NCI-H1105 (cell line): ENCODE measurements around the gene HNRNPLL.

Experiments used
- DNase-seq: peaks from one replicate; lab custom pipeline; 2025; lab: John Stamatoyannopoulos, UW

HNRNPLL gene

DNA sequence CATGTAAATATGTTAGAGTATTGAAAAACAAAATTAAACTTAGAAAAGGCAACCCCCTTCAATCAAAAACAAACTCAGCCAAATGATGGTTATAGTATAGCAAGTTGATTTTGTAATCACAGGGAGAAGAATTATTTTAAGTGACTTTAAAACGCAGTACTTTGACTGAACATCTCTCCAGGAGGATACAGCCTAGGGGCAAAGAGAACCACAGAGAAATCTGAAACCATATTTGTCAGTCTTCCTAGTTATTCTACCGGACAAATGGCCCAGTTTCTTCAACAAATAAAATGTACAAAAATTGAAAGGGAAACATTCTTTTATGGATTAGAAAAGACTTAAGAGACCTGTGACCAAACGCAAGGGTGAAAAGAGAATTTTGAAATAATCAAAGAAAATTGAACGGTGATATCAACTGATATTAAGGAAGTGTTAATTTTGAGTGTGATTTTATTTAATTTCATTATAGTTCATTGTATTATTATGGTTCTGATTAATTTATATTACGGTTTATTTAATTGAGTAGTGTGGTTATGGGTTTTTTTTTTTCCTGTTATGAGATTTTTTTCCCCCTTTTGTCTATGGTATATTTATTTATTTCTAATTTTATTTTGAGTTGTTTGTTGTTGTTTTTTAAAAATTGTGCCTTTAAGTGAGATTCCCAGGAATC, 75.3 kb downstream of the HNRNPLL start:
- no peak for DNase-seq

DNA sequence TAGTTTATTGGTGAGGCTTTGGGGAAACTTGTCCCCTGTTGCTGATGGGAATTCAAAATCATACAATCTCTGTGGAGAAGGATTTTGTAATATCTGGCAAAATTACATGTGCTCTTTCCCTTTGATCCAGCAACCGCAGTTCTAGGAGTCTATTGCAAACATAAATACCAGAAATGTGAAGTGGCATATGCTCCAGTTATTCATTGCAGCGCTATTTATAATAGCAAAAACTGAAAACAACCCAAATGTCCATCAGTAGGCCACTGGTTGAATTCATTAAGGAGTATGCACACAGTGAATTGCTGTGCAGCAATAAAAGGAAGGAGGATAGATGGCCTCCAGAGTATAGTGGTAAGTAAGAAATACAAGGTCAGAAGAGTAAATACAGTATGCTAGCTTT, 76.5 kb downstream of the HNRNPLL start:
- no peak for DNase-seq

DNA sequence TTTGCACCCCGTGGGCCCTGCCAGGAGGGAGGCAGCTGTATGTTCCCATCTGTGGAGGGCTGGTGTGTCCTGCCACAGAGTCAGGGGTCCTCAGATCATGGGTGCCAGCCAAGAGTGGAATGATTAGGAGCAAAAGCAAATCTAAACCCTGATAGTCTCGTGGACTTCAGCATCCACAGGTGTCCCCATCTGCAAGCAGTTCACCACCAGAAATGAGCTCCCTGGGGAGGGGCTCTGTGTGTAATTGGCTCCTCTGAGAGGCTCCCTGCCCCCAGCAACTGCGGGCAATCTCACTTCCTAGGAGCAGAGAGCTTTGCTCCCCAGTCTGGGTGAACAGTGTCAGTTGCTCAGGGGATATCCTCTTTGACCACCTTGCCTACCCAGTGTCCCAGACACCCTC, 78.1 kb downstream of the HNRNPLL start:
- no peak for DNase-seq

DNA sequence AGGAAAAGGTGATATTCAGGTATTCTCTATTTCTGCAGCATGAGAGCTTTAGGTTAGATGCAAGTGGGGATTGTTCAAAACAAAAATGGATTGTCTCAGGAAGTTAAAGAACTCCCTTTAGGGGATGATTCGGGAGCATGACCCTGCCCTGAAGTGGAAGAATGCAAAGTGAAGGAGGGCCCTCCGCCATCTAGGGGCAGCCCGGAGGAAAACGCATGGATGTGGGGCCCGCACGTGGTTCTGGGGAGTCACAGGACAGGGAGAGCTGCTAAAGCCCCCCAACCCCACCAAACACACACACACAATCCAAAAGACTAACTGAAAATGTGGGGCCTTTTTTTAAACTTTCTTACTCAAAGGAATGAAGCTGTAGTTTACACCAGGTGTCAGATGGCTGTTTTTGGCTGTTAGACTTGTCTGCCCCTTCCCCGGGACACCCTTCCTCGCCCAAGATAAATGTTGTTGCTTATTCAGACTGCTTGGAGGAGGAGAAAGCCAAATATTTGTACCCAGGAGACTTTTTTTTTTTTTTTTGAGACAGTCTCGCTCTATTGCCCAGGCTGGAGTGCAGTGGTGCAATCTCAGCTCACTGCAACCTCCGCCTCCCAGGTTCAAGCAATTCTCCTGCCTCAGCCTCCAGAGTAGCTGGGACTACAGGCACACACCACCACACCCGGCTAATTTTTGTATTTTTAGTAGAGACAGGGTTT, 78.8 kb downstream of the HNRNPLL start:
- DNase-seq, result no peak

DNA sequence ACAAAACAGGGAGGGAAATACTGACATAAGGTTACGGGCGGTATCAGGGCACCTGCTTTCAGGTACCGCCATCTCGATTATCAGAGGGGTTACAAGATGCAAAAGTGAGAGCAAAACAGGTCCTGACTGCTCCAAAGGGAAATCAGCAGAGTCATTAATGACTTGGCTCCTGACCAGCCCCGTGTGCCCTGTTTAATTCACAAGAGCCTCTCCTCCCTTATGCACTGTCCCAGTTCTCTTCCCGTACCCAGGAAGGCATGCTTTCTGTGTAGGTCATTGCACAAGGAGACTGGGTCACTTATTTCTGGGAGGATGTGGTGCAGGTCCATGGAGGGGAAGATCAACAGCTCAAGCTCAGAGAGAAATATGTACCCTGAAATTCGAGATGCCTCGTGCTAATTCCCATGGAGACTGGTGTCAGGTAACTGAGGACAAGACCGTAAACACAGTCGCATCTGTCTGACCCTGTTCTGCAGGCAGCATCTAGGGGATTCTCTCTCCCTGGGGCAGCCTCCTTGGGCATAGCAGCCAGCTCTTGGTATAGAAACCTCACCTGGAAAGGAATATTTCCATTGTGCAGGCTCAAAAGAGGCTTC, 79.9 kb downstream of the HNRNPLL start:
- no peak for DNase-seq

DNA sequence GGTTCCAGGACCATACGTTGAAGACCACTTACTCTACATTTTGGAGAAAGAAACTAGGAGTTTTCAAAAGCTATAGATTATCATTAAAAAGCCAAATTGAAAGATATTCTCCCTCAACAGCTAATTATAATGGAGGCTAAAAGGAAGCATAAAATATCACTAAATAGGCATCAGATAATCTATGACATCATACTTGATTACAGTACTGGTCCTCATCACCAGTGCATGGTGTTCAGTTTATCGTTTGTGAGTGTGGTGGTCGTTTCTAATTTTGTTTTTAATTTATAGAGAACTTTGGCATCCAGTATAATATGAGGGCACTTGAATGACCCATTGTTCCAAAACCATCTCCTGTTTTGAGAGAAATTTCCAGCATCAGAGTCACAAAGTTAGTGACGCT, 80.9 kb downstream of the HNRNPLL start:
- no peak for DNase-seq

- no peak for DNase-seq
Observed at GRCh38 chr2:38517284-38517683, 85.4 kb downstream of the HNRNPLL start.

DNA sequence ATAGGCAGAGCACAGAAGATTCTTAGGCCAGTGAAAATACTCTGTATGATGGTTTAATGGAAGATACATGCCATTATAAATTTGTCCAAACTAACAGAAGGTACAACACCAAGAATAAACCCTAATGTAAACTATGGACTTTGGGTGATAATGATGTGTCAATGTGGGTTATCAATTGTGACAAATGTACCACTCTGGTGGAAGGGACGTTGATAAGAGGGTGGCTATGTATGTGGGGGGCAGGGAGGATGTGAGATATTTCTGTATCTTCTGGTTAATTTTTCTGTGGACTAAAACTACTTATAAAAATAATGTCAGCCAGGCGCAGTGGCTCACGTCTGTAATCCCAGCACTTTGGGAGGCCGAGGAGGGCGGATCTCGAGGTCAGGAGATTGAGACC, 86.2 kb downstream of the HNRNPLL start:
- no peak for DNase-seq

DNA sequence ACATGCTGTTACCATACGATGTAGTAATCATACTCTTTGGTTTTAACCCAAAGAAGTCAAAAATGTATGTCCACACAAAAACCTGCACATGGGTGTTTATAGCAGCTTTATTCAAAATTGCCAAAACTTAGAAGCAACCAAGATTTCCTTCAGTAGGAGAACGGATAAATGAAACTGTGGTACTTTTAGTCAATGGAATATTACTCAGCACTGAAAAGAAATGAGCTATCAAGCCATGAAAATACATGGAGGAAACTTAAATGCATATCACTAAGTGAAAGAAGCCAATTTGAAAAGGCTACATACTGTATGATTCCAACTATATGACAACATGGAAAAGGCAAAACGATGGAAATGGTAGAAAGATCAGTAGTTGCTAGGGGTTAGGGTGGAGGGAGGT, 86.6 kb downstream of the HNRNPLL start:
- DNase-seq, result no peak

DNA sequence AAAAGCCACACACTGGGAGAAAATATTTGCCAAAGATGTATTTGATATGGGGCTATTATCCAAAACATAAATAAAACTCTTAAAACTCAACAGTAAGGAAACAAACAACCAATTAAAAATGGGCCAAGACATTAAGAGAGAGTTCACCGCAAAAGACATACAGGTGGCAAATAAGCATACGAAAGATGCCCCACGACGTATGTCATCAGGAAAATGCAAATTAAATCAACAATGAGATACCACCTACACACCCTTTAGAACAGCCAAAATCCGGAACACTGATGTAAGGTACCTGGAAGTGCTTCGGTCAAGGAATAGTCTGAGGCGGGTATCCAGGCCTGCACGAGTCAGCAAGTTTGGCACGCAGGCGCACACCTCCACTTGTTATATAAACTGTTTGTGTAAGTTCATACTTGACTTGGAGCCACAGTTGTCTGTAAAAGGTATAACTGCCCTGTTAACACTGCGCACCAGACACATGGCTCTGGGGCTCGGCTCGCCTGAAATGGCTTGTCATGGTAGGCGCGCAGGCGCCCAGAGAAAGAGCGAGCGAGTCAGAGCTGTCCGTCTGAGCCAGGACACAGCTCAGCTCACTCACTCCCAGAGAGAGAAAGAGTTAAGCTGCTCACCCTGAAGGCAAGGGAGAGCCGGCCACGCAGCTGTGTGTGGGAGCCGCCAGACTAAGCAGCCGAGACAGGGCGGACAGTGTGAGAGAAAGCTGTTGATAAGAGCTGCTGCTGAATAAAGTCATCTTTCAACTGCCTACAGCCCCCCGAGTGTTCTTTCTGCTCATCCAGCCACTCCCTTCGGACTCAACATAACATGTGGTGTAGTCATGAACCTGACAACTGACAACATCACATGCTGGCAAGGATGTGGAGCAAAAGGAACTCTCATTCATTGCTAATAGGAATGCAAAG, 87.3 kb downstream of the HNRNPLL start:
- DNase-seq, result no peak

- no peak for DNase-seq
Observed at GRCh38 chr2:38514603-38515154, 88.0 kb downstream of the HNRNPLL start.

- DNase-seq, result no peak
Observed at GRCh38 chr2:38512211-38512610, 90.5 kb downstream of the HNRNPLL start.
